K562 (cell line): Measurements from ENCODE around the gene PDGFC. TPM values are rescaled to one million over a fixed set of nuclear protein-coding genes. Genes with fewer than 3 reads are reported as not detected.

Experiments used
- ATAC-seq: fragments of 200-7000 bp; cut with Tn5 transposase; 3 replicates; pipeline ENCODE4 v1.9.1; 2020; ENCODE audit warnings: moderate library complexity
- BruUV-seq: library from RNA; stranded (reverse); fragments of 400-500 nt; replicated peaks from 2 replicates; lab custom pipeline; 2021; lab: Mats Ljungman, UMichigan
- CTCF ChIA-PET: fragments of 300-600 bp; formaldehyde crosslinking; extraction: SDS; loops from one replicate; lab custom pipeline; 2021; ENCODE audit warnings: low intra/inter-chr PET ratio; lab: Yijun Ruan, JAX
- POLR2A ChIA-PET: fragments of 300-600, 350-650 bp; sonication (Branson Sonifier 250); formaldehyde crosslinking; extraction: SDS; loops from one replicate; lab custom pipeline; 2021; ENCODE audit warnings: antibody characterized with exemption, inconsistent platforms; lab: Yijun Ruan, JAX
- DNase-seq, 4 experiments: peaks; one replicate each; pipeline versions ENCODE4 v3.0.0 to v3.0.0-alpha.2; 2011 to 2018; ENCODE audit warnings: low spot score in 3 of 4, mixed read lengths in 3 of 4; ENCODE audit errors: extremely low read depth in 1 of 4
- FAIRE-seq: peaks from 2 replicates; lab custom pipeline; 2011; peaks lifted over from hg19 to GRCh38; lab: Jason Lieb, UNC
- H2AFZ ChIP-seq: 2 replicates; pipeline ENCODE4 v1.6.0; 2011; ENCODE audit warnings: low read depth, low read length, control low read depth, inconsistent platforms
- H3K27ac ChIP-seq: fragments of 200-600 bp; 3 replicates; pipeline ENCODE4 v1.8.0; 2011; ENCODE audit warnings: low read depth, mild to moderate bottlenecking, control low read depth, inconsistent platforms, low read length, moderate library complexity, mixed read lengths; ENCODE audit errors: extremely low read depth
- H3K27me3 ChIP-seq, 2 experiments: fragments of 300-600 bp in 1 of 2; 2 replicates in 1 of 2; 3 replicates in 1 of 2; pipeline versions ENCODE4 v1.6.0 to v1.8.0; 2011; ENCODE audit warnings: inconsistent platforms in 2 of 2, low read length in 2 of 2, mild to moderate bottlenecking in 1 of 2, mixed read lengths in 1 of 2, moderate library complexity in 1 of 2; ENCODE audit not compliant: control insufficient read depth in 2 of 2, insufficient read depth in 2 of 2
- H3K36me3 ChIP-seq: fragments of 300-600 bp; 3 replicates; pipeline ENCODE4 v1.8.0; 2011; ENCODE audit warnings: mild to moderate bottlenecking, low read length, inconsistent platforms; ENCODE audit not compliant: control insufficient read depth, insufficient read depth
- H3K4me1 ChIP-seq, 2 experiments: fragments of 200-600 bp in 1 of 2; replicated peaks in 1 of 2; 2 replicates in 1 of 2; 3 replicates in 1 of 2; pipeline versions ENCODE4 v1.5.1 to v1.8.0; 2011; ENCODE audit warnings: inconsistent platforms in 2 of 2, low read length in 2 of 2, mild to moderate bottlenecking in 1 of 2, mixed read lengths in 1 of 2, moderate library complexity in 1 of 2; ENCODE audit not compliant: control insufficient read depth in 2 of 2, insufficient read depth in 2 of 2
- H3K4me2 ChIP-seq: 2 replicates; pipeline ENCODE4 v1.6.1; 2011; ENCODE audit warnings: low read length, control low read depth, inconsistent platforms, mixed read lengths; ENCODE audit not compliant: insufficient read depth
- H3K4me3 ChIP-seq: fragments of 200-600 bp; sonication (generic), shearing (Covaris generic); 2 replicates; pipeline ENCODE4 v1.5.1; 2016; ENCODE audit warnings: control low read depth, inconsistent platforms
- H3K79me2 ChIP-seq: fragments of 200-600 bp; 3 replicates; pipeline ENCODE4 v1.8.0; 2011; ENCODE audit warnings: low read length, inconsistent platforms; ENCODE audit not compliant: control insufficient read depth, insufficient read depth
- H3K9ac ChIP-seq, 2 experiments: 2 replicates each; pipeline versions ENCODE4 v1.6.0 to v1.6.1; 2011; ENCODE audit warnings: low read depth in 2 of 2, low read length in 2 of 2, control low read depth in 1 of 2, inconsistent platforms in 1 of 2, mild to moderate bottlenecking in 1 of 2, mixed read lengths in 1 of 2; ENCODE audit not compliant: insufficient read depth in 1 of 2
- H3K9me1 ChIP-seq: one replicate; pipeline ENCODE4 v1.6.0; 2011; ENCODE audit warnings: inconsistent platforms, mild to moderate bottlenecking, low read length, moderate library complexity; ENCODE audit not compliant: control insufficient read depth, insufficient read depth
- H3K9me3 ChIP-seq: replicated peaks from 2 replicates; pipeline ENCODE4 v1.5.1; 2011; ENCODE audit warnings: low read depth, low read length, inconsistent platforms; ENCODE audit not compliant: control insufficient read depth, insufficient read depth
- H4K20me1 ChIP-seq: replicated peaks from 2 replicates; pipeline ENCODE4 v1.6.1; 2011; ENCODE audit warnings: low read length, inconsistent platforms, mixed read lengths; ENCODE audit not compliant: control insufficient read depth, insufficient read depth
- ATF3 ChIP-seq, 2 experiments: fragments of 450-650 bp in 1 of 2; sonication (generic) in 1 of 2; formaldehyde crosslinking in 1 of 2; IDR thresholded peaks in 1 of 2; conservative IDR thresholded peaks in 1 of 2; 2 replicates each; pipeline versions ENCODE4 v1.6.1 to v1.8.1; 2016 to 2023; ENCODE audit warnings: mild to moderate bottlenecking in 2 of 2, moderate library complexity in 2 of 2, inconsistent platforms in 1 of 2, missing genetic modification reagents in 1 of 2
- BACH1 ChIP-seq: fragments of 200-800 bp; sonication (Bioruptor generic); IDR thresholded peaks from 2 replicates; pipeline ENCODE4 v1.6.1; 2016; ENCODE audit warnings: missing genetic modification characterization, missing compliant biosample characterization
- CEBPG ChIP-seq, 3 experiments: fragments of 200-800 bp in 1 of 3; sonication (Bioruptor generic) in 1 of 3; sonication (generic) in 1 of 3; formaldehyde crosslinking in 1 of 3; IDR thresholded peaks in 2 of 3; conservative IDR thresholded peaks in 1 of 3; 2 replicates each; pipeline versions ENCODE4 v1.6.1 to v1.8.0; 2016 to 2022; ENCODE audit warnings: missing compliant biosample characterization in 2 of 3, missing genetic modification characterization in 2 of 3, mild to moderate bottlenecking in 1 of 3, missing genetic modification reagents in 1 of 3
- FOXJ2 ChIP-seq: fragments of 200-800 bp; sonication (Bioruptor generic); IDR thresholded peaks from 2 replicates; pipeline ENCODE4 v1.6.1; 2016; ENCODE audit warnings: missing genetic modification characterization, missing compliant biosample characterization
- HOXB6 ChIP-seq: fragments of 250-450 bp; sonication (Bioruptor Pico); IDR thresholded peaks from 2 replicates; pipeline ENCODE4 v1.5.1; 2022; ENCODE audit warnings: mild to moderate bottlenecking, borderline replicate concordance
- MLX ChIP-seq, 2 experiments: fragments of 450-650 bp in 1 of 2; sonication (generic) in 1 of 2; formaldehyde crosslinking; conservative IDR thresholded peaks; 2 replicates each; pipeline versions ENCODE4 v1.4.0 to v1.8.1; 2020 to 2022; ENCODE audit warnings: mild to moderate bottlenecking in 1 of 2, missing genetic modification reagents in 1 of 2
- NFXL1 ChIP-seq: fragments of 450-650 bp; formaldehyde crosslinking; IDR thresholded peaks from 2 replicates; pipeline ENCODE4 v1.4.0; 2021; ENCODE audit warnings: mild to moderate bottlenecking
- RAD21 ChIP-seq, 2 experiments: fragments of 250-450 bp in 1 of 2; fragments of 450-650 bp in 1 of 2; sonication (Bioruptor Pico) in 1 of 2; formaldehyde crosslinking in 1 of 2; IDR thresholded peaks in 1 of 2; conservative IDR thresholded peaks in 1 of 2; 2 replicates each; pipeline versions ENCODE4 v1.4.0 to v1.8.0; 2020 to 2022; ENCODE audit warnings: mild to moderate bottlenecking in 2 of 2, moderate library complexity in 1 of 2
- RB1 ChIP-seq: fragments of 450-650 bp; IDR thresholded peaks from 2 replicates; pipeline ENCODE4 v1.6.1; 2017; ENCODE audit warnings: low read depth, mild to moderate bottlenecking
- TFAP4 ChIP-seq: sonication (generic); formaldehyde crosslinking; IDR thresholded peaks from 2 replicates; pipeline ENCODE4 v1.8.0; 2022; ENCODE audit warnings: missing genetic modification reagents, mild to moderate bottlenecking, moderate library complexity, borderline replicate concordance
- TOE1 ChIP-seq, 2 experiments: fragments of 450-650 bp in 1 of 2; sonication (generic) in 1 of 2; formaldehyde crosslinking in 1 of 2; IDR thresholded peaks; 2 replicates each; pipeline versions ENCODE4 v1.7.1 to v1.8.0; 2016 to 2022; ENCODE audit warnings: borderline replicate concordance in 2 of 2, mild to moderate bottlenecking in 2 of 2, antibody characterized with exemption in 1 of 2, inconsistent platforms in 1 of 2, low read depth in 1 of 2, missing genetic modification reagents in 1 of 2, moderate library complexity in 1 of 2
- TSC22D4 ChIP-seq: fragments of 450-650 bp; IDR thresholded peaks from 2 replicates; pipeline ENCODE4 v1.6.1; 2016; ENCODE audit warnings: missing genetic modification characterization, missing biosample characterization, control low read depth
- ZC3H4 ChIP-seq: sonication (generic); formaldehyde crosslinking; IDR thresholded peaks from 2 replicates; pipeline ENCODE4 v1.9.0; 2021; ENCODE audit warnings: missing genetic modification reagents, borderline replicate concordance
- ZEB2 ChIP-seq: fragments of 450-650 bp; IDR thresholded peaks from 2 replicates; pipeline ENCODE4 v1.6.1; 2016
- WGBS: fragments of 100-300 bp; shearing (Covaris generic); methylation state at CpG from one replicate; pipeline ENCODE4 v1.1.6; 2016; ENCODE audit warnings: low coverage, mixed read lengths; ENCODE audit not compliant: insufficient coverage; ENCODE audit errors: missing lambda C conversion rate; 5-methylcytosine and 5-hydroxymethylcytosine counted together
- in situ Hi-C: fragments of 300-500 bp; cut with MboI; formaldehyde crosslinking; loops from 4 replicates; pipeline ENCODE4 v1.15.0; 2018; ENCODE audit warnings: inconsistent platforms, mixed read lengths
- intact Hi-C: fragments of 100-400 bp; cut with micrococcal nuclease; formaldehyde crosslinking; loops from 2 replicates; pipeline ENCODE4 v1.14.2; 2022
- polyA plus RNA-seq, 8 experiments: library from polyadenylated mRNA; depleted of rRNA in 4 of 8; stranded (reverse) in 5 of 8; unstranded in 3 of 8; fragments of >200 nt; fragmentation: Nextera tagmentation in 2 of 8; fragmentation: Illumina TruSeq in 1 of 8; extraction: Ambion mirVana in 2 of 8; extraction: Trizol in 1 of 8; gene quantifications; 2 replicates each; pipeline versions ENCODE4 v1.2.1 to v1.2.3, GENCODE V29; 2011 to 2014; ENCODE audit warnings: inconsistent platforms in 1 of 8, missing spikeins in 1 of 8
- total RNA-seq, 7 experiments: library from RNA; depleted of rRNA in 6 of 7; stranded (reverse); fragments of >200 nt in 6 of 7; fragmentation: Illumina TruSeq in 2 of 7; extraction: Trizol in 2 of 7; gene quantifications; 2 replicates each; pipeline versions ENCODE4 v1.2.1 to v1.2.3, GENCODE V29; 2011 to 2021; ENCODE audit warnings: low replicate concordance in 1 of 7
- TF ChIP-seq, protein P1 (sequence below): sonication (generic); formaldehyde crosslinking; IDR thresholded peaks from 2 replicates; pipeline ENCODE4 v1.8.1; 2022; ENCODE audit warnings: missing genetic modification reagents

The PDGFC gene
- total and polyA plus RNA-seq, 9 of the 15 experiments (the other 6 are each of a cell fraction or from before 2014, with no cell fraction given), result not detected

- TF ChIP-seq TOE1 (IDR thresholded peaks at IDR 0.05; ENCODE audit: borderline replicate concordance), result no peak
- no peak for TF ChIP-seq TOE1 (CRISPR knock-in tag; IDR thresholded peaks at IDR 0.05; ENCODE audit: borderline replicate concordance, low read depth)
These were observed 46.8 kb downstream of the PDGFC start (continued) for GRCh38 chr4:156924774-156925315.

DNA sequence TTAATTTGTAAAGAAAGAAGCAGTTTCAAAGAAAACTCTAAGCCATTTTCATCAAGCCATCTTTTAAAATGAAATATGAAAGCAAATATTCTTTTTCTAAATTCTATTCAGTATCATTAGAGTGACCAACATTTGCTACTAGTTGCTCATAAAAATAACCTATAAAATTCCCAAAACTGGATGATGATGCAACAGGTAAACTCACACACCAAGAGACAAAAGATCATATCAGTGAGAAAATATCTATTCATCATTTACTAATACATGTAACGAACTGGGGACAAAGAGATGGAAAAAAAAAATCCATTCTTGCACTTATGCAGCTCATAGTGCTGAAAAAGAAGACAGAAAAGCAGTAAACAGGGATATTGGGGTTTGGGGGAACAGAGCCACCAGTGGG, 48.1 kb downstream of the PDGFC start:
- no peak overlapping the region for H3K4me3 ChIP-seq
- no peaks in the 10 kb centered on the region for H3K9me1 ChIP-seq
- H3K4me1 ChIP-seq, result no peaks in the 10 kb centered on the region
- ChIA-PET CTCF (no interaction called here), POLR2A (no interaction called here)
- H3K27ac ChIP-seq, result no peak overlapping the region
- BruUV-seq, result no TSS peak
- H3K9ac ChIP-seq, result no peak overlapping the region
- H2AFZ ChIP-seq, result no peak overlapping the region
- no peak overlapping the region for H3K4me2 ChIP-seq
- in situ Hi-C loops, result no loop called here
- no peaks in the 10 kb centered on the region for H4K20me1 ChIP-seq
- intact Hi-C loops, result no loop called here
- FAIRE-seq, result no peak
- H3K36me3 ChIP-seq, result no peaks in the 10 kb centered on the region
- no peaks in the 10 kb centered on the region for H3K27me3 ChIP-seq
- WGBS, result 0% methylated on average over 1 of the region's 1 CpG
- no peak for DNase-seq
- 0 out of 2 replicates have a peak, but pooled peaks cover 2% of the 10 kb centered on the region for H3K9me3 ChIP-seq
- ATAC-seq, result no peak
- no peaks in the 10 kb centered on the region for H3K79me2 ChIP-seq
- TF ChIP-seq TSC22D4 (tag), result no peak
- TF ChIP-seq NFXL1 (CRISPR knock-in tag), result no peak
- TF ChIP-seq FOXJ2 (tag), result no peak
- no peak for TF ChIP-seq BACH1 (tag)
- no peak for TF ChIP-seq TFAP4 (CRISPR knock-in tag)
- TF ChIP-seq ZEB2, result no peak
- TF ChIP-seq, protein P1, sequence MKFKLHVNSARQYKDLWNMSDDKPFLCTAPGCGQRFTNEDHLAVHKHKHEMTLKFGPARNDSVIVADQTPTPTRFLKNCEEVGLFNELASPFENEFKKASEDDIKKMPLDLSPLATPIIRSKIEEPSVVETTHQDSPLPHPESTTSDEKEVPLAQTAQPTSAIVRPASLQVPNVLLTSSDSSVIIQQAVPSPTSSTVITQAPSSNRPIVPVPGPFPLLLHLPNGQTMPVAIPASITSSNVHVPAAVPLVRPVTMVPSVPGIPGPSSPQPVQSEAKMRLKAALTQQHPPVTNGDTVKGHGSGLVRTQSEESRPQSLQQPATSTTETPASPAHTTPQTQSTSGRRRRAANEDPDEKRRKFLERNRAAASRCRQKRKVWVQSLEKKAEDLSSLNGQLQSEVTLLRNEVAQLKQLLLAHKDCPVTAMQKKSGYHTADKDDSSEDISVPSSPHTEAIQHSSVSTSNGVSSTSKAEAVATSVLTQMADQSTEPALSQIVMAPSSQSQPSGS, result no peak
- no peak for TF ChIP-seq MLX (CRISPR knock-in tag; conservative IDR thresholded peaks at IDR 0.05)
- peak; percentile 23; the same call in 1 of the 2 replicates for TF ChIP-seq ATF3 (IDR thresholded peaks at IDR 0.05)
- TF ChIP-seq ATF3 (CRISPR knock-in tag; conservative IDR thresholded peaks at IDR 0.05), result no peak
- no peak for TF ChIP-seq RB1
- TF ChIP-seq HOXB6 (CRISPR knock-in tag), result no peak
- no peak for TF ChIP-seq ZC3H4
- no peak for TF ChIP-seq CEBPG (CRISPR knock-in tag; IDR thresholded peaks at IDR 0.05)
- TF ChIP-seq CEBPG (tag; conservative IDR thresholded peaks at IDR 0.05 in 1 of 2, IDR thresholded peaks at IDR 0.05 in 1 of 2), result peak in 1 of 2 experiments; percentile 31; a peak in 1 of 4 replicates
- TF ChIP-seq RAD21 (CRISPR knock-in tag; conservative IDR thresholded peaks at IDR 0.05 in 1 of 2, IDR thresholded peaks at IDR 0.05 in 1 of 2), result no peak
